MM.1S (cell line): ENCODE data around the gene CLDN15.
"Not testable (repeated sequence)": the region's sequence is repeated elsewhere in the genome, so short reads cannot be mapped to it uniquely, and the experiment has no call there.

Experiments used
- DNase-seq: peaks from one replicate; pipeline ENCODE4 v3.0.0-alpha.2; 2015
- H2AFZ ChIP-seq: fragments of 300-600 bp; sonication (generic); 2 replicates; pipeline ENCODE4 v1.6.0; 2016; ENCODE audit warnings: antibody characterized with exemption, low read length
- H3F3A ChIP-seq: fragments of 300-600 bp; sonication (generic); 2 replicates; pipeline ENCODE4 v1.6.1; 2016; ENCODE audit warnings: mild to moderate bottlenecking, antibody characterized with exemption, low read length, moderate library complexity, mixed read lengths; ENCODE audit not compliant: insufficient read depth
- H3K27ac ChIP-seq: fragments of 300-600 bp; sonication (generic); 2 replicates; pipeline ENCODE4 v1.5.1; 2016; ENCODE audit warnings: mild to moderate bottlenecking, low read length
- H3K27me3 ChIP-seq: fragments of 300-600 bp; sonication (generic); replicated peaks from 2 replicates; pipeline ENCODE4 v1.6.0; 2016; ENCODE audit warnings: low read length; ENCODE audit not compliant: insufficient read depth
- H3K36me3 ChIP-seq: fragments of 300-600 bp; sonication (generic); replicated peaks from 2 replicates; pipeline ENCODE4 v1.6.1; 2016; ENCODE audit warnings: mild to moderate bottlenecking, low read length, mixed read lengths; ENCODE audit not compliant: insufficient read depth
- H3K4me1 ChIP-seq: fragments of 300-600 bp; sonication (generic); 2 replicates; pipeline ENCODE4 v1.6.1; 2016; ENCODE audit warnings: low read length, mixed read lengths
- H3K4me2 ChIP-seq: fragments of 300-600 bp; sonication (generic); 2 replicates; pipeline ENCODE4 v1.6.0; 2016; ENCODE audit warnings: low read depth, low read length
- H3K4me3 ChIP-seq: fragments of 300-600 bp; sonication (generic); 2 replicates; pipeline ENCODE4 v1.5.1; 2016; ENCODE audit warnings: low read length, mixed read lengths
- H3K79me2 ChIP-seq: fragments of 300-600 bp; sonication (generic); 2 replicates; pipeline ENCODE4 v1.6.1; 2016; ENCODE audit warnings: mixed run types, low read length, mixed read lengths
- H3K9ac ChIP-seq: fragments of 300-600 bp; sonication (generic); 2 replicates; pipeline ENCODE4 v1.6.1; 2016; ENCODE audit warnings: low read length, mixed read lengths
- H3K9me2 ChIP-seq: fragments of 300-600 bp; sonication (generic); replicated peaks from 2 replicates; pipeline ENCODE4 v1.6.1; 2016; ENCODE audit warnings: mild to moderate bottlenecking, low read length, mixed read lengths; ENCODE audit not compliant: insufficient read depth
- H3K9me3 ChIP-seq: fragments of 300-600 bp; sonication (generic); replicated peaks from 2 replicates; pipeline ENCODE4 v1.6.1; 2016; ENCODE audit warnings: mild to moderate bottlenecking, low read length, mixed read lengths; ENCODE audit not compliant: insufficient read depth
- H4K20me1 ChIP-seq: fragments of 300-600 bp; sonication (generic); 2 replicates; pipeline ENCODE4 v1.6.1; 2016; ENCODE audit warnings: mild to moderate bottlenecking, low read length, moderate library complexity, mixed read lengths; ENCODE audit not compliant: insufficient read depth
- CTCF ChIP-seq: fragments of 300-600 bp; sonication (generic); IDR thresholded peaks from 2 replicates; pipeline ENCODE4 v1.5.1; 2016; ENCODE audit warnings: antibody characterized with exemption, low read length, mixed read lengths
- EZH2 ChIP-seq: fragments of 300-600 bp; sonication (generic); optimal IDR thresholded peaks from 2 replicates; pipeline ENCODE3; 2017; ENCODE audit warnings: low read depth, mild to moderate bottlenecking, antibody characterized with exemption, low read length, mixed read lengths
- EZH2phosphoT487 ChIP-seq: fragments of 300-600 bp; sonication (generic); IDR thresholded peaks from 2 replicates; pipeline ENCODE4 v1.6.1; 2018; ENCODE audit warnings: antibody characterized with exemption, low read length

Gene CLDN15

GRCh38 chr7:101205901-101206664 lies 31.5 kb downstream of the CLDN15 start:
- no peaks in the 10 kb centered on the region for H3K9me2 ChIP-seq
- no peak overlapping the region for H2AFZ ChIP-seq
- no peaks in the 10 kb centered on the region for H3F3A ChIP-seq
- H3K27me3 ChIP-seq, result peaks cover 25% of the 10 kb centered on the region
- H3K4me3 ChIP-seq, result no peak overlapping the region
- no peaks in the 10 kb centered on the region for H3K9me3 ChIP-seq
- H3K4me1 ChIP-seq, result no peaks in the 10 kb centered on the region
- H3K79me2 ChIP-seq, result no peaks in the 10 kb centered on the region
- no peaks in the 10 kb centered on the region for H4K20me1 ChIP-seq
- DNase-seq, result no peak
- TF ChIP-seq CTCF (no peak), EZH2phosphoT487 (no peak), EZH2 (no peak)
- no peak overlapping the region for H3K9ac ChIP-seq
- no peak overlapping the region for H3K27ac ChIP-seq
- no peaks in the 10 kb centered on the region for H3K36me3 ChIP-seq
- no peak overlapping the region for H3K4me2 ChIP-seq

GRCh38 chr7:101203740-101204738 lies 33.6 kb downstream of the CLDN15 start:
- DNase-seq, H3K9ac ChIP-seq: not testable (repeated sequence)

GRCh38 chr7:101202603-101202918 lies 35.0 kb downstream of the CLDN15 start:
- no peak for DNase-seq
- Histone ChIP-seq H3K36me3 (no peaks in the 10 kb centered on the region), H3K9me2 (no peaks in the 10 kb centered on the region), H3K9me3 (no peaks in the 10 kb centered on the region), H3K27me3 (peaks cover 55% of the 10 kb centered on the region), H3K27ac (no peak overlapping the region), H3K9ac (no peak overlapping the region), H3K4me3 (no peak overlapping the region), H3K4me1 (no peaks in the 10 kb centered on the region), H4K20me1 (no peaks in the 10 kb centered on the region), H3K4me2 (no peak overlapping the region), H2AFZ (no peak overlapping the region), H3K79me2 (no peaks in the 10 kb centered on the region), H3F3A (no peaks in the 10 kb centered on the region)
- no peak for TF ChIP-seq CTCF
- TF ChIP-seq EZH2phosphoT487, result no peak

More at GRCh38 chr7:101203740-101204738, 33.6 kb downstream of the CLDN15 start:
- not testable (repeated sequence) for H3F3A ChIP-seq, H3K27ac ChIP-seq, H3K4me3 ChIP-seq, H4K20me1 ChIP-seq, H3K9me2 ChIP-seq, H3K9me3 ChIP-seq, H3K4me1 ChIP-seq, H3K36me3 ChIP-seq, H3K79me2 ChIP-seq
- 0 out of 2 replicates have a peak overlapping the region, but pooled peaks have one; percentile 3 for H2AFZ ChIP-seq
- H3K27me3 ChIP-seq, result peaks cover 40% of the 10 kb centered on the region
- peak overlapping the region; percentile 6; the same call in 1 of the 2 replicates for H3K4me2 ChIP-seq
